Karpas-422 (cell line): ENCODE measurements around the gene TPSD1. TPM values are rescaled to one million over a fixed set of nuclear protein-coding genes. Genes with fewer than 3 reads are reported as not detected.
"Not testable (repeated sequence)": the region's sequence is repeated elsewhere in the genome, so short reads cannot be mapped to it uniquely, and the experiment has no call there.

ENCODE experiments used
- DNase-seq: peaks from one replicate; pipeline ENCODE4 v3.0.0-alpha.2; 2015
- H2AFZ ChIP-seq: fragments of 200-600 bp; sonication (generic); 2 replicates; pipeline ENCODE4 v1.6.1; 2014; ENCODE audit warnings: antibody characterized with exemption, low read length, mixed read lengths
- H3K27ac ChIP-seq: fragments of 200-600 bp; sonication (generic); 2 replicates; pipeline ENCODE4 v1.5.1; 2014; ENCODE audit warnings: mild to moderate bottlenecking, low read length, moderate library complexity
- H3K27me3 ChIP-seq: fragments of 200-600 bp; sonication (generic); 2 replicates; pipeline ENCODE4 v1.6.1; 2014; ENCODE audit warnings: low read length, mixed read lengths
- H3K36me3 ChIP-seq: fragments of 200-600 bp; sonication (generic); 2 replicates; pipeline ENCODE4 v1.6.1; 2014; ENCODE audit warnings: low read length, mixed read lengths; ENCODE audit not compliant: insufficient read depth
- H3K4me1 ChIP-seq: fragments of 200-600 bp; sonication (generic); 2 replicates; pipeline ENCODE4 v1.6.1; 2014; ENCODE audit warnings: mild to moderate bottlenecking, low read length, mixed read lengths
- H3K4me2 ChIP-seq: fragments of 200-600 bp; sonication (generic); 2 replicates; pipeline ENCODE4 v1.6.1; 2014; ENCODE audit warnings: low read length, low read depth, mild to moderate bottlenecking; ENCODE audit not compliant: poor library complexity, severe bottlenecking
- H3K4me3 ChIP-seq: fragments of 200-600 bp; sonication (generic); 2 replicates; pipeline ENCODE4 v1.5.1; 2014; ENCODE audit warnings: mild to moderate bottlenecking, antibody characterized with exemption, low read length, mixed read lengths
- H3K79me2 ChIP-seq: fragments of 200-600 bp; sonication (generic); 2 replicates; pipeline ENCODE4 v1.6.1; 2014; ENCODE audit warnings: mild to moderate bottlenecking, low read length, mixed read lengths
- H3K9ac ChIP-seq: fragments of 200-600 bp; sonication (generic); 2 replicates; pipeline ENCODE4 v1.6.0; 2014; ENCODE audit warnings: low read length
- H3K9me2 ChIP-seq: fragments of 200-600 bp; sonication (generic), shearing (Covaris generic); replicated peaks from 2 replicates; pipeline ENCODE4 v1.6.0; 2014; ENCODE audit warnings: mild to moderate bottlenecking, low read length, moderate library complexity; ENCODE audit not compliant: insufficient read depth
- H3K9me3 ChIP-seq: fragments of 300-700, 200-600 bp; sonication (generic); 2 replicates; pipeline ENCODE4 v1.6.1; 2014; ENCODE audit warnings: low read length, mixed read lengths
- H4K20me1 ChIP-seq: fragments of 200-600 bp; sonication (generic); 2 replicates; pipeline ENCODE4 v1.6.1; 2014; ENCODE audit warnings: mild to moderate bottlenecking, antibody characterized with exemption, low read length, low read depth; ENCODE audit not compliant: insufficient read depth
- total RNA-seq: library from RNA; depleted of rRNA; stranded (reverse); fragments of >200 nt; shearing (Covaris generic); gene quantifications from 2 replicates; pipeline ENCODE4 v1.2.3, GENCODE V29; 2014; ENCODE audit warnings: low replicate concordance

TPSD1 gene
- total RNA-seq, 1 experiment from 2014 or later = not detected

DNA sequence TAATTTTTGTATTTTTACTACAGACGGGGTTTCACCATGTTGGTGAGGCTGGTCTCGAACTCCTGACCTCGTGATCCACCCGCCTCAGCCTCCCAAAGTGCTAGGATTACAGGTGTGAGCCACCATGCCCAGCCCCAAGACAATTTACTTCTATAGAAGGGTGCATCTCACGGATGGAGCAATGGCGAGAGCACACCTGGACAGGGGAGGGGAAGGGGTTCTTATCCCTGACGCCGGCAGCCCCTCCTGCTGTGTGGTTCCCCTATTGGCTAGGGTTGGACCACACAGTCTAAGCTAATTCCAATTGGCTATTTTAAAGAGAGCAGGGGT, 40.8 kb downstream of the TPSD1 start:
- H3K4me1 ChIP-seq = peaks cover 11% of the 10 kb centered on the region
- H2AFZ ChIP-seq, H3K9ac ChIP-seq, H3K79me2 ChIP-seq, H3K4me2 ChIP-seq, H3K9me3 ChIP-seq, H3K27me3 ChIP-seq, H3K27ac ChIP-seq, DNase-seq, H3K36me3 ChIP-seq, H3K9me2 ChIP-seq, H4K20me1 ChIP-seq, H3K4me3 ChIP-seq: not testable (repeated sequence)

DNA sequence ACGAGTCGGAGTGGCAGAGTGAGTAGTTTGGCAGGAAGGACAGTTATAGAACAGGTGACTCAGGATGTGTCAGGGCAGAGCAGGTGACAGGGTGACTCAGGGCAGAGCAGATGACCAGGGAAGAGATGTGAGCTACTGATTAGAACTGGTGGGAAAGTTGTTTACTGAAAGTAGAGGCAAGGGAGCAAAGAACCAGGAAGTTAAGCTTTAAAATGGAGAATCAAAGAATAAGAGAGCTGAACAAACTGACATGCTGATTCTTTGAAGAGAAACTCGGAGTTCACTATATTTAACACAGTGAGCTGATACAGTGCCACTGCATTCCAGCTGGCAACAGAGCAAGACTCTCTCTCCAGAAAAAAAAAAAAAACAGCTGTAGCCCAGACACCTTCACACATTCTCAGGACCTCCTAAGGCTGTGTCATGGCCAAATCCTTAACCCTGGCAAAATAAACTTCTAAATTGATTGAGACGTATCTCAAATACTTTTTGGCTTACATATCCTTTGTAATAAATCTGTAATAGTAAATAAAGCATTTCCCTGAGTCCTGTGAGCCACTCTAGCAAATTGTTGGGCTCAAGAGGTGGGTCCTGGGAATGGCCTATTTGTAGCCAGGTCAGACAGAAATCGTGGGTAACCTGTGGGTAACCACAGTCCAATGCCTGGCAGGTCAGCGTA, 41.3 kb downstream of the TPSD1 start:
- no peaks in the 10 kb centered on the region for H3K9me2 ChIP-seq
- peaks cover 6% of the 10 kb centered on the region; the same call in 1 of the 2 replicates for H4K20me1 ChIP-seq
- no peak overlapping the region for H3K9ac ChIP-seq
- H3K36me3 ChIP-seq = no peaks in the 10 kb centered on the region
- H2AFZ ChIP-seq = no peak overlapping the region
- no peaks in the 10 kb centered on the region for H3K79me2 ChIP-seq
- H3K27me3 ChIP-seq = no peaks in the 10 kb centered on the region
- no peak overlapping the region for H3K4me2 ChIP-seq
- DNase-seq = no peak
- H3K9me3 ChIP-seq = no peaks in the 10 kb centered on the region
- peaks cover 11% of the 10 kb centered on the region for H3K4me1 ChIP-seq
- H3K27ac ChIP-seq = no peak overlapping the region
- H3K4me3 ChIP-seq = no peak overlapping the region

DNA sequence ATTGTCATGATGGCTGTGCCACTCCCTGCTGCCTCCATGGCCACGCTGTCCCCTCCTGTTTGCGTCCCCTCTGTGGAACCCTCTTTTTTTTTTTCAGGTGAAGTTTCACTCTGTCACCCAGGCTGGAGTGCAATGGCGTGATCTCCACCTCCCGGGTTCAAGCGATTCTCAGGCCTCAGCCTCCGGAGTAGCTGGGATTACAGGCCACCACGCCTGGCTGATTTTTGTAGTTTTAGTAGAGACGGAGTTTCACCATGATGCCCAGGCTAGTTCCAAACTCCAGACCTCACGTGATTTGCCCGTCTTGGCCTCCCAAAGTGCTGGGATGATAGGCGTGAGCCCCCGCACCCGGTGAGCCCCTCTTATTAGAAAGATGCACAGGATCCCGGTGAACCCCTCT, 42.5 kb downstream of the TPSD1 start:
- Histone ChIP-seq H3K36me3 (no peaks in the 10 kb centered on the region), H3K27ac (no peak overlapping the region), H3K9me2 (no peaks in the 10 kb centered on the region), H3K79me2 (no peaks in the 10 kb centered on the region), H3K9me3 (no peaks in the 10 kb centered on the region), H3K4me3 (no peak overlapping the region), H3K9ac (no peak overlapping the region), H4K20me1 (peaks cover 6% of the 10 kb centered on the region; the same call in 1 of the 2 replicates), H2AFZ (no peak overlapping the region), H3K4me2 (no peak overlapping the region), H3K4me1 (peaks cover 9% of the 10 kb centered on the region), H3K27me3 (no peaks in the 10 kb centered on the region)
- no peak for DNase-seq

DNA sequence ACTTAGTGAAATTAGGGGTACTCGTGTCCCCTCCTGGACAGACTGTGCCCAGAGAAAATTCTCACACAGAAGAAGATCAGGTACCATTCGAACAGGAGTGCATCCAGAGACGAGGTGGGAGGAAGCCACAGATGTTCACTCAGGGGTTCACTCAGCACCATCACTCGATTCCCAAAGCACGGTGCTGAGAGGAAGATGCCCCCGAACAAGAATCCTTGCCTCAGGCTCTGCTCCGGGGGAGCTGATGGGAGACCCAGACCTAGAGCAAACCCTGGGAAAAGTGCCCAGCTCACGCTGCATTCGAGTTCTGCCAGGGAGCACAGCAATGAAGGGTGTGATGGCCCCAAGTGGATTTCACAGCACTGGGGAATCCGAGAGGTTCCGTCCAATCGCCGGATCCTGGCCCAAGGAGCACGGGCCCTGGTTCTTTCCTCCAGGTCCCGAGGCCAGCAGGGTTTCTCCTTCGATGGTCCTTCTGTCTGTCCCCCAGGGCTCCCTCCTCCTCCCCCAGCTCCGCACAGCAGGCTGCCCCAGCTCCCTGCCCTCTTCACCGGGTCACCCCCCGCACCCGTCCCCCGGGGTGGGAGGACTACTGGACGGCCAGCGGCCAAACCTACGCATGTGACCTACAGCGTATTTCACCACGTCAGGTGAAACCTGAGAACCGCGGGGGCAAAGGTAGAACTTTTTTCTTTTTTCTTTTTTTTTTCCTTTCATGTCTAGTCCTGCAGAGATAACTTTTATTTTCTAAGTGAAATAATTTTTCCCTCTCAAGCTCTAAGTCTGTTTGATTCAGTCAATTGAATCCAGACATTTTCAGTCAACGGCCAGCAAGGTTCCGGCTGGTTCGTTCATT, 43.4 kb downstream of the TPSD1 start:
- Histone ChIP-seq H2AFZ (no peak overlapping the region), H3K9ac (no peak overlapping the region), H3K4me2 (no peak overlapping the region)

DNA sequence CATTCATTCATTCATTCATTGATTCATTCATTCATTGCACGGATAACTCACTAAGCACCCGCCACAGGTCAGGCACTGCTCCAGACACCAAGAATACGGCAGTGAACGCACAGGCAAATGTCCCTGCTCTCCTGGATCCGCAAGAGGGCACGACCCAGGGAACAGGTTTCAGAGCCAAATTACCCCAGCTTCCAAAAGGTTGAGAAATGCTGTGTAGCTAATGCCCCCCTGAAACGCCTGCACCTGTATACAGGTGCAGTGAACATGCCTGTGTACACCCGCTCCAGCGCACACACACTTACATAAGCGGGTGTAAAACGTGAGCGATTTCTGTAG, 44.0 kb downstream of the TPSD1 start:
- Histone ChIP-seq H4K20me1 (peaks cover 6% of the 10 kb centered on the region; the same call in 1 of the 2 replicates), H3K27ac (no peak overlapping the region), H3K9ac (no peak overlapping the region), H3K9me2 (no peaks in the 10 kb centered on the region), H2AFZ (no peak overlapping the region), H3K4me3 (no peak overlapping the region), H3K4me2 (no peak overlapping the region), H3K4me1 (peaks cover 11% of the 10 kb centered on the region; the same call in 1 of the 2 replicates), H3K36me3 (no peaks in the 10 kb centered on the region), H3K79me2 (no peaks in the 10 kb centered on the region), H3K27me3 (no peaks in the 10 kb centered on the region), H3K9me3 (no peaks in the 10 kb centered on the region)
- no peak for DNase-seq

More for the DNA sequence above, 43.4 kb downstream of the TPSD1 start:
- Histone ChIP-seq H3K4me1 (peaks cover 10% of the 10 kb centered on the region), H3K27me3 (no peaks in the 10 kb centered on the region), H3K9me3 (no peaks in the 10 kb centered on the region), H3K27ac (no peak overlapping the region), H4K20me1 (peaks cover 6% of the 10 kb centered on the region; the same call in 1 of the 2 replicates), H3K4me3 (no peak overlapping the region), H3K79me2 (no peaks in the 10 kb centered on the region), H3K9me2 (no peaks in the 10 kb centered on the region), H3K36me3 (no peaks in the 10 kb centered on the region)
- no peak for DNase-seq

DNA sequence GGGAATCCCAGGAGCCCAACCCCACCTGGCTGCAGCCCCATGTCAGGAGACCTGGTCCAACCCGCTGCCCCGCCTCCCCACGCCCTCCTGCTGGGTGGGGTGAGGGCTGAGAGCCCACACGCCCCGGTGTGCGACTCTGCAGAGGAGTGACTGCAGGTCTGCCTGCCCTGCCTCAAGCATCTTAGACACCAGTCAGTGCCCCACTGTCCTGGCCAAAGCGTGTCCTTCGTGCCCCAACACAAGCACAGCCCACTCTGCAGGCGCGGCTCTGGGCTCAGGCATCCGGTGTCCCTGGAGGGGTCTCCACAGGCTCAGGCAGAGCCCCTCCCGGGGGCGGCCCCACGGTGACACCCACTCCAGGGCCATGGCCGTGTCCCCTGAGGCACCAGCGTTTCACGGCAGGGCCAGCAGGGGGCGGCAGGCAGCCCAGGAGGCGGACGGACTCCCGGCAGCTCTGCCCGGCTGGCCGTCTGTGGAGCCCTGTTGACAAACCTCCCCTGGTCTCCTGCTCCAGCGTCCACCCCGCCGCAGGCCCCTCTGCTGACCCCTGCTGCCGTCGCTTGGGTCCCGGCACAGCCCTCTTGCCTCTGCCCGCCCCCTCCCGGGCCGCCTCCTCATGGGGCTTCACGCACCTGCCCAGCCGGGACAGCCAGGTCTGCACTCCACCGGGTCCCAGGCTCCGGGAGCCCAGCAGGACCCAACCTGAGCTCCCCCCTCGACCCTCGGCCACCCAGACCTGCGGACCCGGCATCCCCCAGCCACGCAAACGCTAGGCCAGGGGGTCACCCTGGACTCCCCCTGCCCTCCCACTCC, 45.0 kb downstream of the TPSD1 start:
- Histone ChIP-seq H3K9me2 (no peaks in the 10 kb centered on the region), H3K27ac (no peak overlapping the region), H3K9me3 (no peaks in the 10 kb centered on the region), H3K4me3 (no peak overlapping the region), H3K79me2 (no peaks in the 10 kb centered on the region), H3K36me3 (no peaks in the 10 kb centered on the region), H3K27me3 (no peaks in the 10 kb centered on the region), H3K4me2 (no peak overlapping the region), H4K20me1 (peaks cover 6% of the 10 kb centered on the region; the same call in 1 of the 2 replicates), H3K9ac (no peak overlapping the region), H2AFZ (no peak overlapping the region), H3K4me1 (peaks cover 11% of the 10 kb centered on the region; the same call in 1 of the 2 replicates)
- peak; percentile 83 for DNase-seq

DNA sequence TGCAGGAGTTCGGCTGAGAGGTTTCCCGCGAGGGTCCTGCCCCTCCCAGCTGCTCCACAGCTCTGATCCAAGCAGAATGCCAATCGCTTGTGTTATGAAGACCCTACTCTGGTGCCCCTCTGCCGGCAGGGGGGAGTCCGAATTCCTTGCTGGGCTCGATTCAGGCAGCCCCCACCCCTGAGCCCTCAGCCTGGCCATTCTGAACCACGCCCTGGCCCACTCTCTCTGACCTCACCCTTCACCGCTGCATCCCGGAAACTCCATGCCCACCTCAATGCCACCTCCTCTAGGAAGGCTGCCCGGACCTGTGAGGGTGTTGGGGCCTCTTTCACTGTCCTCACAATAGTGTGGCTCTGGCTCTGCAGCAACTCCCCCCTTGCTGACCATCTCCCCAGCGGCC, 45.7 kb downstream of the TPSD1 start:
- Histone ChIP-seq H2AFZ (no peak overlapping the region), H3K4me3 (no peak overlapping the region), H4K20me1 (peaks cover 6% of the 10 kb centered on the region; the same call in 1 of the 2 replicates), H3K4me2 (no peak overlapping the region), H3K9ac (no peak overlapping the region), H3K9me3 (no peaks in the 10 kb centered on the region), H3K27me3 (no peaks in the 10 kb centered on the region), H3K27ac (no peak overlapping the region), H3K9me2 (no peaks in the 10 kb centered on the region), H3K36me3 (no peaks in the 10 kb centered on the region), H3K4me1 (peaks cover 11% of the 10 kb centered on the region; the same call in 1 of the 2 replicates), H3K79me2 (no peaks in the 10 kb centered on the region)
- DNase-seq = no peak

DNA sequence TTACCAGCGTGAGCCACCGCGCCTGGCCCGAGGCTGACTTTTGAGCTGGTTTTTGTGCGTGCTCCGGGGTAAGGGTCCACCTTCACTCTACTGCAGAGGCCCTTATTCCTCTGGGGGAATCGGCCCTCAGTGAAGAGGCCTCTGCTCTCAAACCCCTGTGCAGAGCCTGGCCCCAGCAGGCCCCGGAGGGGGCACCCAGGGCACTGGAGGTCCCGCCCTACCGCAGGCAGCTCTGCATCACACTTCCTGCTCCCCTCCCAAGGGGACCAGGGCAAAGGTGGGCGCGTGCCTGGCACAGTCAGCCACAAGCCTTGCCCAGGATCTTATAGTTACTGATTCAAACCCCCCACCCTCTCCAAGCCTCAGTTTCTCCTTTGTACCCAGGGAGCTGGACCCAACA, 50.0 kb downstream of the TPSD1 start:
- no peak overlapping the region for H3K4me2 ChIP-seq
- no peak for DNase-seq

More for the DNA sequence above, 50.0 kb downstream of the TPSD1 start:
- Histone ChIP-seq H4K20me1 (peaks cover 9% of the 10 kb centered on the region), H3K4me1 (peaks cover 15% of the 10 kb centered on the region), H3K9me2 (no peaks in the 10 kb centered on the region), H3K36me3 (no peaks in the 10 kb centered on the region), H3K27me3 (no peaks in the 10 kb centered on the region), H3K9me3 (no peaks in the 10 kb centered on the region), H3K79me2 (peaks cover 10% of the 10 kb centered on the region), H3K9ac (no peak overlapping the region), H3K27ac (no peak overlapping the region), H3K4me3 (no peak overlapping the region), H2AFZ (no peak overlapping the region)
